Loucy (cell line): ENCODE measurements around the gene CROCC2.

Experiments used
- CTCF ChIP-seq: fragments of 200-600 bp; sonication (generic); conservative IDR thresholded peaks from 2 replicates; pipeline ENCODE4 v1.5.1; 2014; ENCODE audit warnings: mild to moderate bottlenecking, antibody characterized with exemption, low read length
- EZH2phosphoT487 ChIP-seq: fragments of 200-600 bp; IDR thresholded peaks from 2 replicates; pipeline ENCODE4 v1.6.1; 2018; ENCODE audit warnings: antibody characterized with exemption, mild to moderate bottlenecking, moderate library complexity, borderline replicate concordance

GRCh38 chr2:240991378-240992263 lies 85.5 kb downstream of the CROCC2 start:
- TF ChIP-seq CTCF (no peak), EZH2phosphoT487 (no peak)
